Naive B cell (primary cell): ENCODE data around the gene ATP11C. TPM values are rescaled to one million over a fixed set of nuclear protein-coding genes. Genes with fewer than 3 reads are reported as not detected.
"Not testable (repeated sequence)": the region's sequence is repeated elsewhere in the genome, so short reads cannot be mapped to it uniquely, and the experiment has no call there.

Source experiments
- ATAC-seq, 2 donors: fragments of 150-1000 bp; cut with Tn5 transposase; 2 replicates each; pipeline ENCODE4 v1.10.0; 2021; ENCODE audit warnings: low read depth in 2 of 2, mild to moderate bottlenecking in 2 of 2, moderate library complexity in 2 of 2
- DNase-seq: peaks from one replicate; pipeline ENCODE4 v3.0.0; 2022
- H3K27ac Mint-ChIP-seq, 6 donors: one replicate each; pipeline ENCODE4 v1.8.0; 2020 to 2022; ENCODE audit warnings: mild to moderate bottlenecking in 6 of 6, mixed read lengths in 6 of 6, moderate library complexity in 5 of 6, inconsistent platforms in 2 of 6
- H3K27me3 Mint-ChIP-seq, 3 donors: one replicate each; pipeline ENCODE4 v1.8.0; 2021 to 2022; ENCODE audit warnings: mixed read lengths in 3 of 3, mild to moderate bottlenecking in 1 of 3
- H3K36me3 Mint-ChIP-seq, 2 donors: one replicate each; pipeline ENCODE4 v1.8.0; 2020 to 2022; ENCODE audit warnings: mixed read lengths in 2 of 2, inconsistent platforms in 1 of 2, mild to moderate bottlenecking in 1 of 2
- H3K4me1 Mint-ChIP-seq, 3 donors: one replicate each; pipeline ENCODE4 v1.8.0; 2020 to 2022; ENCODE audit warnings: mixed read lengths in 3 of 3, inconsistent platforms in 1 of 3, mild to moderate bottlenecking in 1 of 3, moderate library complexity in 1 of 3
- H3K4me3 Mint-ChIP-seq, 8 donors: one replicate each; pipeline ENCODE4 v1.8.0; 2020 to 2022; ENCODE audit warnings: mild to moderate bottlenecking in 8 of 8, mixed read lengths in 8 of 8, moderate library complexity in 8 of 8, inconsistent platforms in 2 of 8
- H3K9me3 Mint-ChIP-seq, 7 donors: one replicate each; pipeline ENCODE4 v1.8.0; 2020 to 2022; ENCODE audit warnings: mixed read lengths in 7 of 7, mild to moderate bottlenecking in 5 of 7, inconsistent platforms in 2 of 7, moderate library complexity in 1 of 7
- polyA plus RNA-seq, 6 donors: library from polyadenylated mRNA; unstranded; fragments of 300-500 nt; fragmentation: Illumina TruSeq; gene quantifications; one replicate each; pipeline ENCODE4 v1.2.3, GENCODE V29; 2021; ENCODE audit warnings: low read depth in 6 of 6

ATP11C gene
- 10 to 100 TPM in 2 of 6 donors, 1 to 10 TPM in 4; 5.8 to 11.2 (median 8.0) TPM for polyA plus RNA-seq

GRCh38 chrX:139932901-139933796 is at the start of gene ATP11C:
TSS of gene ATP11C (minus strand) at chrX:139933053. CDS start at chrX:139932042, 1,011 bp downstream.
- H3K4me3 Mint-ChIP-seq: peak within 1 kb of the TSS; percentile 85 to 100 (median 93)
- ATAC-seq (peak; percentile 75), DNase-seq (peak; percentile 72)
- H3K9me3 Mint-ChIP-seq: peaks cover 0 to 5% (median 0%) of the 10 kb centered on the region in 7 donors
- H3K27me3 Mint-ChIP-seq: peaks cover 0 to 7% (median 0%) of the 10 kb centered on the region in 3 donors
- H3K36me3 Mint-ChIP-seq: no peaks in the 10 kb centered on the region
- H3K27ac Mint-ChIP-seq: peak within 1 kb of the TSS; percentile 92 to 99 (median 94)
- H3K4me1 Mint-ChIP-seq: peaks cover 8 to 18% (median 10%) of the 10 kb centered on the region in 3 donors

- peaks cover 0 to 10% (median 2%) of the 10 kb centered on the region in 7 donors for H3K9me3 Mint-ChIP-seq
- no peaks in the 10 kb centered on the region for H3K36me3 Mint-ChIP-seq
- no peak overlapping the region for H3K27ac Mint-ChIP-seq
- H3K4me1 Mint-ChIP-seq: peaks cover 0 to 3% (median 0%) of the 10 kb centered on the region in 3 donors
- DNase-seq: no peak
- H3K4me3 Mint-ChIP-seq: no peak overlapping the region
- H3K27me3 Mint-ChIP-seq: peaks cover 6 to 30% (median 12%) of the 10 kb centered on the region in 3 donors
- no peak for ATAC-seq
These were observed 41.6 kb upstream of the ATP11C start for GRCh38 chrX:139974471-139974870.

GRCh38 chrX:139972629-139973624 is 40.1 kb upstream of the ATP11C start:
- ATAC-seq: no peak
- peaks cover 0 to 3% (median 0%) of the 10 kb centered on the region in 3 donors for H3K4me1 Mint-ChIP-seq
- peaks cover 0 to 10% (median 3%) of the 10 kb centered on the region in 7 donors for H3K9me3 Mint-ChIP-seq

GRCh38 chrX:139972113-139972512 is 39.3 kb upstream of the ATP11C start:
- DNase-seq: no peak
- Mint-ChIP-seq H3K27ac (no peak overlapping the region), H3K4me1 (peaks cover 0 to 3% (median 0%) of the 10 kb centered on the region in 3 donors)

More at GRCh38 chrX:139972629-139973624, 40.1 kb upstream of the ATP11C start:
- no peaks in the 10 kb centered on the region for H3K36me3 Mint-ChIP-seq
- no peak for DNase-seq
- no peak overlapping the region for H3K4me3 Mint-ChIP-seq
- H3K27ac Mint-ChIP-seq: no peak overlapping the region
- peaks cover 6 to 34% (median 12%) of the 10 kb centered on the region in 3 donors for H3K27me3 Mint-ChIP-seq

GRCh38 chrX:139971394-139971749 is 38.5 kb upstream of the ATP11C start:
- H3K9me3 Mint-ChIP-seq: peaks cover 0 to 4% (median 2%) of the 10 kb centered on the region in 7 donors
- no peak for DNase-seq
- peaks cover 0 to 3% (median 0%) of the 10 kb centered on the region in 3 donors for H3K4me1 Mint-ChIP-seq
- H3K27me3 Mint-ChIP-seq: peaks cover 6 to 40% (median 12%) of the 10 kb centered on the region in 3 donors
- ATAC-seq: no peak
- no peak overlapping the region for H3K27ac Mint-ChIP-seq
- H3K4me3 Mint-ChIP-seq: no peak overlapping the region
- no peaks in the 10 kb centered on the region for H3K36me3 Mint-ChIP-seq

More at GRCh38 chrX:139972113-139972512, 39.3 kb upstream of the ATP11C start:
- no peak for ATAC-seq
- Mint-ChIP-seq H3K4me3 (no peak overlapping the region), H3K9me3 (peaks cover 0 to 10% (median 2%) of the 10 kb centered on the region in 7 donors), H3K27me3 (peaks cover 6 to 40% (median 12%) of the 10 kb centered on the region in 3 donors), H3K36me3 (no peaks in the 10 kb centered on the region)

- no peak overlapping the region for H3K4me3 Mint-ChIP-seq
- ATAC-seq: no peak
- peaks cover 0 to 6% (median 2%) of the 10 kb centered on the region in 7 donors for H3K9me3 Mint-ChIP-seq
- no peaks in the 10 kb centered on the region for H3K36me3 Mint-ChIP-seq
- peaks cover 6 to 40% (median 12%) of the 10 kb centered on the region in 3 donors for H3K27me3 Mint-ChIP-seq
- no peak for DNase-seq
- H3K4me1 Mint-ChIP-seq: peaks cover 0 to 3% (median 0%) of the 10 kb centered on the region in 3 donors
- H3K27ac Mint-ChIP-seq: no peak overlapping the region
These were observed 36.4 kb upstream of the ATP11C start for GRCh38 chrX:139969286-139969685.

- ATAC-seq: no peak
- Mint-ChIP-seq H3K36me3 (no peaks in the 10 kb centered on the region), H3K27me3 (peaks cover 6 to 33% (median 12%) of the 10 kb centered on the region in 3 donors), H3K4me3 (no peak overlapping the region), H3K4me1 (peaks cover 0 to 3% (median 0%) of the 10 kb centered on the region in 3 donors), H3K27ac (no peak overlapping the region), H3K9me3 (peaks cover 0 to 15% (median 6%) of the 10 kb centered on the region in 7 donors)
- no peak for DNase-seq
These were observed 34.9 kb upstream of the ATP11C start for GRCh38 chrX:139967750-139968149.

- Mint-ChIP-seq H3K27ac (no peak overlapping the region), H3K36me3 (no peaks in the 10 kb centered on the region), H3K4me3 (no peak overlapping the region), H3K4me1 (peaks cover 0 to 3% (median 0%) of the 10 kb centered on the region in 3 donors), H3K27me3 (peaks cover 6 to 30% (median 12%) of the 10 kb centered on the region in 3 donors), H3K9me3 (peaks cover 0 to 15% (median 6%) of the 10 kb centered on the region in 7 donors)
- no peak for ATAC-seq
- DNase-seq: no peak
These were observed 34.4 kb upstream of the ATP11C start for GRCh38 chrX:139967300-139967699.

- Mint-ChIP-seq H3K9me3 (peaks cover 0 to 15% (median 6%) of the 10 kb centered on the region in 7 donors), H3K27me3 (peaks cover 5 to 26% (median 8%) of the 10 kb centered on the region in 3 donors)
- H3K4me1 Mint-ChIP-seq, H3K27ac Mint-ChIP-seq, DNase-seq, H3K36me3 Mint-ChIP-seq, H3K4me3 Mint-ChIP-seq, ATAC-seq: not testable (repeated sequence)
These were observed 33.3 kb upstream of the ATP11C start for GRCh38 chrX:139966159-139966558.

GRCh38 chrX:139965421-139965820 is 32.6 kb upstream of the ATP11C start, which contains the start of gene CXorf66:
TSS of gene CXorf66 (minus strand) at chrX:139965521. CDS start at chrX:139965496, 25 bp downstream.
- Mint-ChIP-seq H3K36me3 (no peaks in the 10 kb centered on the region), H3K27me3 (peaks cover 3 to 19% (median 5%) of the 10 kb centered on the region in 3 donors), H3K4me1 (peaks cover 0 to 2% (median 0%) of the 10 kb centered on the region in 3 donors), H3K9me3 (peaks cover 0 to 15% (median 6%) of the 10 kb centered on the region in 7 donors), H3K4me3 (no peak within 1 kb of the TSS), H3K27ac (no peak within 1 kb of the TSS)
- DNase-seq (no peak), ATAC-seq (no peak)

GRCh38 chrX:139961091-139961490 is 28.2 kb upstream of the ATP11C start:
- H3K27ac Mint-ChIP-seq, ATAC-seq, H3K4me1 Mint-ChIP-seq, H3K4me3 Mint-ChIP-seq, H3K36me3 Mint-ChIP-seq, DNase-seq: not testable (repeated sequence)
- Mint-ChIP-seq H3K9me3 (peaks cover 0 to 18% (median 6%) of the 10 kb centered on the region in 7 donors), H3K27me3 (peaks cover 16 to 41% (median 17%) of the 10 kb centered on the region in 3 donors)

- Mint-ChIP-seq H3K36me3 (no peaks in the 10 kb centered on the region), H3K9me3 (peaks cover 0 to 2% (median 0%) of the 10 kb centered on the region in 7 donors), H3K27me3 (peaks cover 0 to 8% (median 4%) of the 10 kb centered on the region in 3 donors), H3K4me1 (no peaks in the 10 kb centered on the region), H3K4me3 (no peak overlapping the region), H3K27ac (no peak overlapping the region)
- no peak for ATAC-seq
- no peak for DNase-seq
These were observed 16.9 kb upstream of the ATP11C start for GRCh38 chrX:139949703-139950102.
